ENCODE data around the gene ODAD4. TPM values are rescaled to one million over a fixed set of nuclear protein-coding genes. Genes with fewer than 3 reads are reported as not detected.

Gene ODAD4
- total RNA-seq, 1 experiment from 2014 or later = 0.98 TPM

DNA sequence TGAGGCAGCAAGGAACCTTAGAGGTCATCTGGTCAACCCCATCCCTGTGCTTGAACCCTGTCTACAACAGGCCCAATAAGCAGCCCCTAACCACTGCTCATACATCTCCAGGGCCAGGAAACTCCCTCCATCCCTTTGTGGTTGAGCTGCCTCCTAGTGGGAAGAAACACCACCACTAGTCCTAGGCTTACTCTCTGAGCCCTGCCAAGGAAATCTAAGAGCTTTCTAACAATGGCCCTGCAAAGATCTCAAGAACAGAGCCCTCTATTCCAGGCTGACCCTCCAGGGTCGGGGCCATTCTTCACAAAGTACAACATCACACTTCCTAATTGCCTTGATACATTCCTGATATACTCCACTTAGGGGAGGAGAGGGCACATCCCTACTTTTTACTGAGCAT, 17.5 kb upstream of the ODAD4 start:
- TF ChIP-seq CEBPB (IDR thresholded peaks at IDR 0.05; ENCODE audit: low read depth) = no peak
- no peak for TF ChIP-seq SIN3A (IDR thresholded peaks at IDR 0.05; ENCODE audit: low read depth)
- TF ChIP-seq EZH2phosphoT487 (IDR thresholded peaks at IDR 0.05; ENCODE audit: borderline replicate concordance) = no peak
- TF ChIP-seq, protein P1, sequence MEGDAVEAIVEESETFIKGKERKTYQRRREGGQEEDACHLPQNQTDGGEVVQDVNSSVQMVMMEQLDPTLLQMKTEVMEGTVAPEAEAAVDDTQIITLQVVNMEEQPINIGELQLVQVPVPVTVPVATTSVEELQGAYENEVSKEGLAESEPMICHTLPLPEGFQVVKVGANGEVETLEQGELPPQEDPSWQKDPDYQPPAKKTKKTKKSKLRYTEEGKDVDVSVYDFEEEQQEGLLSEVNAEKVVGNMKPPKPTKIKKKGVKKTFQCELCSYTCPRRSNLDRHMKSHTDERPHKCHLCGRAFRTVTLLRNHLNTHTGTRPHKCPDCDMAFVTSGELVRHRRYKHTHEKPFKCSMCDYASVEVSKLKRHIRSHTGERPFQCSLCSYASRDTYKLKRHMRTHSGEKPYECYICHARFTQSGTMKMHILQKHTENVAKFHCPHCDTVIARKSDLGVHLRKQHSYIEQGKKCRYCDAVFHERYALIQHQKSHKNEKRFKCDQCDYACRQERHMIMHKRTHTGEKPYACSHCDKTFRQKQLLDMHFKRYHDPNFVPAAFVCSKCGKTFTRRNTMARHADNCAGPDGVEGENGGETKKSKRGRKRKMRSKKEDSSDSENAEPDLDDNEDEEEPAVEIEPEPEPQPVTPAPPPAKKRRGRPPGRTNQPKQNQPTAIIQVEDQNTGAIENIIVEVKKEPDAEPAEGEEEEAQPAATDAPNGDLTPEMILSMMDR (IDR thresholded peaks at IDR 0.05 in 2 of 3, conservative IDR thresholded peaks at IDR 0.05 in 1 of 3; ENCODE audit: borderline replicate concordance in 1 of 3, insufficient read depth in 1 of 3, low read depth in 2 of 3, low read length in 2 of 3) = no peak
- TF ChIP-seq SRF (IDR thresholded peaks at IDR 0.05; ENCODE audit: low read depth) = no peak
- TF ChIP-seq, protein P2, sequence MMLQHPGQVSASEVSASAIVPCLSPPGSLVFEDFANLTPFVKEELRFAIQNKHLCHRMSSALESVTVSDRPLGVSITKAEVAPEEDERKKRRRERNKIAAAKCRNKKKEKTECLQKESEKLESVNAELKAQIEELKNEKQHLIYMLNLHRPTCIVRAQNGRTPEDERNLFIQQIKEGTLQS (IDR thresholded peaks at IDR 0.05) = no peak
- TF ChIP-seq ZNF274 (IDR thresholded peaks at IDR 0.05; ENCODE audit: low read depth, low read length) = no peak
- TF ChIP-seq RAD21 (IDR thresholded peaks at IDR 0.05; ENCODE audit: low read depth) = no peak
- TF ChIP-seq, protein P3, sequence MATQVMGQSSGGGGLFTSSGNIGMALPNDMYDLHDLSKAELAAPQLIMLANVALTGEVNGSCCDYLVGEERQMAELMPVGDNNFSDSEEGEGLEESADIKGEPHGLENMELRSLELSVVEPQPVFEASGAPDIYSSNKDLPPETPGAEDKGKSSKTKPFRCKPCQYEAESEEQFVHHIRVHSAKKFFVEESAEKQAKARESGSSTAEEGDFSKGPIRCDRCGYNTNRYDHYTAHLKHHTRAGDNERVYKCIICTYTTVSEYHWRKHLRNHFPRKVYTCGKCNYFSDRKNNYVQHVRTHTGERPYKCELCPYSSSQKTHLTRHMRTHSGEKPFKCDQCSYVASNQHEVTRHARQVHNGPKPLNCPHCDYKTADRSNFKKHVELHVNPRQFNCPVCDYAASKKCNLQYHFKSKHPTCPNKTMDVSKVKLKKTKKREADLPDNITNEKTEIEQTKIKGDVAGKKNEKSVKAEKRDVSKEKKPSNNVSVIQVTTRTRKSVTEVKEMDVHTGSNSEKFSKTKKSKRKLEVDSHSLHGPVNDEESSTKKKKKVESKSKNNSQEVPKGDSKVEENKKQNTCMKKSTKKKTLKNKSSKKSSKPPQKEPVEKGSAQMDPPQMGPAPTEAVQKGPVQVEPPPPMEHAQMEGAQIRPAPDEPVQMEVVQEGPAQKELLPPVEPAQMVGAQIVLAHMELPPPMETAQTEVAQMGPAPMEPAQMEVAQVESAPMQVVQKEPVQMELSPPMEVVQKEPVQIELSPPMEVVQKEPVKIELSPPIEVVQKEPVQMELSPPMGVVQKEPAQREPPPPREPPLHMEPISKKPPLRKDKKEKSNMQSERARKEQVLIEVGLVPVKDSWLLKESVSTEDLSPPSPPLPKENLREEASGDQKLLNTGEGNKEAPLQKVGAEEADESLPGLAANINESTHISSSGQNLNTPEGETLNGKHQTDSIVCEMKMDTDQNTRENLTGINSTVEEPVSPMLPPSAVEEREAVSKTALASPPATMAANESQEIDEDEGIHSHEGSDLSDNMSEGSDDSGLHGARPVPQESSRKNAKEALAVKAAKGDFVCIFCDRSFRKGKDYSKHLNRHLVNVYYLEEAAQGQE (IDR thresholded peaks at IDR 0.05; ENCODE audit: low read depth) = no peak
- intact Hi-C loops (cut with micrococcal nuclease) = no loop called here
- Histone ChIP-seq H3K9me3 (ENCODE audit: control insufficient read depth in 1 of 2, insufficient read depth in 1 of 2, low read depth in 1 of 2, low read length in 2 of 2) (no peaks in the 10 kb centered on the region), H3K27me3 (ENCODE audit: insufficient read depth, low read length) (no peaks in the 10 kb centered on the region), H3K4me3 (replicated peaks in 1 of 2; ENCODE audit: low read depth in 1 of 2, low read length in 2 of 2) (no peak overlapping the region), H2AFZ (ENCODE audit: low read depth, low read length, poor library complexity, severe bottlenecking) (no peak overlapping the region), H3K27ac (ENCODE audit: low read depth, low read length) (no peak overlapping the region), H3K9ac (ENCODE audit: low read length) (no peak overlapping the region), H4K20me1 (ENCODE audit: insufficient read depth) (no peaks in the 10 kb centered on the region), H3K4me1 (ENCODE audit: control insufficient read depth in 1 of 2, insufficient read depth in 2 of 2, low read length in 2 of 2) (peaks cover 9 to 35% of the 10 kb centered on the region in 2 experiments), H3K36me3 (ENCODE audit: control insufficient read depth in 1 of 2, insufficient read depth in 2 of 2, low read length in 2 of 2) (peaks cover 40 to 56% of the 10 kb centered on the region in 2 experiments), H3K4me2 (ENCODE audit: low read length) (no peak overlapping the region), H3K79me2 (ENCODE audit: insufficient read depth, low read length) (peaks cover 80% of the 10 kb centered on the region), H3K9me2 (ENCODE audit: insufficient read depth) (no peaks in the 10 kb centered on the region)
- ChIA-PET POLR2A (no interaction called here), RAD21 (ENCODE audit: low non-redundant PET in 1 of 2, low total read pairs in 2 of 2, uncharacterized antibody in 2 of 2, unreplicated experiment in 2 of 2) (no interaction called here), CTCF (no interaction called here)
- no TSS peak for BruUV-seq (replicated peaks)
- ATAC-seq = no peak
- DNase-seq (ENCODE audit: low read depth, low spot score) = no peak
